MCF 10A (cell line): ENCODE measurements around the gene CAMK2G. TPM values are rescaled to one million over a fixed set of nuclear protein-coding genes. Genes with fewer than 3 reads are reported as not detected.

Source experiments
- BruUV-seq: library from RNA; stranded (reverse); fragments of 400-500 nt; replicated peaks from 2 replicates; lab custom pipeline; 2021; lab: Mats Ljungman, UMichigan
- CTCF ChIA-PET: fragments of 300-600 bp; sonication (Branson Sonifier 250); formaldehyde crosslinking; extraction: SDS; loops from one replicate; lab custom pipeline; 2021; ENCODE audit warnings: antibody characterized with exemption, inconsistent platforms; lab: Yijun Ruan, JAX
- POLR2A ChIA-PET: fragments of 300-600, 350-650 bp; sonication (Branson Sonifier 250); formaldehyde crosslinking; extraction: SDS; loops from one replicate; lab custom pipeline; 2020; ENCODE audit warnings: antibody characterized with exemption, inconsistent platforms; lab: Yijun Ruan, JAX
- DNase-seq: peaks from one replicate; pipeline ENCODE4 v3.0.0-alpha.2; 2018; ENCODE audit not compliant: unreplicated experiment
- H3K27ac Mint-ChIP-seq: one replicate; pipeline ENCODE4 v1.8.0; 2022; ENCODE audit warnings: mild to moderate bottlenecking, low read depth, mixed read lengths; ENCODE audit not compliant: unreplicated experiment
- H3K27me3 Mint-ChIP-seq: one replicate; pipeline ENCODE4 v1.8.0; 2022; ENCODE audit warnings: mixed read lengths; ENCODE audit not compliant: insufficient read depth, unreplicated experiment
- H3K36me3 Mint-ChIP-seq: one replicate; pipeline ENCODE4 v1.8.0; 2022; ENCODE audit warnings: mild to moderate bottlenecking, moderate library complexity, mixed read lengths; ENCODE audit not compliant: insufficient read depth, unreplicated experiment
- H3K4me1 Mint-ChIP-seq: one replicate; pipeline ENCODE4 v1.8.0; 2022; ENCODE audit warnings: mixed read lengths; ENCODE audit not compliant: insufficient read depth, unreplicated experiment
- H3K4me3 Mint-ChIP-seq: one replicate; pipeline ENCODE4 v1.8.0; 2022; ENCODE audit warnings: mild to moderate bottlenecking, moderate library complexity, mixed read lengths; ENCODE audit not compliant: unreplicated experiment
- H3K9me3 Mint-ChIP-seq: one replicate; pipeline ENCODE4 v1.8.0; 2022; ENCODE audit warnings: mixed read lengths; ENCODE audit not compliant: unreplicated experiment
- intact Hi-C: fragments of 100-400 bp; cut with micrococcal nuclease; formaldehyde crosslinking; loops from 2 replicates; pipeline ENCODE4 v1.14.1; 2022
- total RNA-seq: library from RNA; stranded (reverse); gene quantifications from 2 replicates; pipeline ENCODE4 v1.2.3, GENCODE V29; 2022
- TF ChIP-seq, protein P1 (sequence below): fragments of 200-600 bp; IDR thresholded peaks from one replicate; pipeline ENCODE4 v1.8.0; 2022; ENCODE audit warnings: antibody characterized with exemption, mild to moderate bottlenecking; ENCODE audit not compliant: unreplicated experiment

The CAMK2G gene
- total RNA-seq, 1 experiment from 2014 or later: 10.9 TPM

DNA sequence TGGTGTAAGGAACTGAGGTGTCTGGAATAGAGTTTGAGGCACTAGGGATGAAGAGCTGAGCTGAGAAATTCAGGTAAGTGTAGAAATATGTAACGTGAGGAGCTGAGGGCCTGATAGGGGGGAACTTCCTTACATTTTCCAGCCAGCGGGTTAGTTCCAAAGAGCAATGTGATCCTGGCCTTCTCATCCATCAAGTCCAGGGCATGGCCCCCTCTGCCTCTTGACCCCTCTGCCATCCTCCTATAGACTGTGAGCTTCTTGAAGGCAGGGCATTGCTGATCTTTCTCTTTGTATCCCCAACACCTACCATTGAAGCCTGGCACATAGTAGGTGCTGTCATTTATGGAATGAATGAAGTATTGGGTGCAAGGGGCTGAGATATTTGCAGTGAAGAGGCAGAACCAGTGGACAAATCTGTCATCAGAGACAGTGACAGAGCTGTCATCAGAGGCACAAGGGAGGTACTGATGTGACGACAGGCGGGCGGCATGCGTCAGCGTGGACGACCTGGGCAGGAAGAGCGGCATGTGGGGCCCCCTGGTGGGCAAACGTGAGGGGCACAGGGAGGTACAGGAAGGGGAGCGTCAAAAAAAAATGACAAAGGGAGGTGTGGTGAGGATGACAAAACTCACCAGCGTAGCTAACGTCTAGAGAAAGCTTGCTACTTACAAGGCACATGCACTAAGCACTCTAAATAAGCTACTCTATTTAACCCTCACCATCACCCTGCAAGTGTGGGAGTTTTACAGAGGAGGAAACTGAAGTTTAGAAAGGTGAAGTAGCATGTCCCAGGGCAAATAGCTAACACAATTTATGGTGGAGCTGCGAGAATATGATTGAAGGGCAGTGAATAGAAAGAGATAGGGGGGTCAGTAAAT, 5.2 kb upstream of the CAMK2G start:
- H3K4me3 Mint-ChIP-seq: no peak overlapping the region
- H3K27me3 Mint-ChIP-seq: no peaks in the 10 kb centered on the region
- TF ChIP-seq, protein P1, sequence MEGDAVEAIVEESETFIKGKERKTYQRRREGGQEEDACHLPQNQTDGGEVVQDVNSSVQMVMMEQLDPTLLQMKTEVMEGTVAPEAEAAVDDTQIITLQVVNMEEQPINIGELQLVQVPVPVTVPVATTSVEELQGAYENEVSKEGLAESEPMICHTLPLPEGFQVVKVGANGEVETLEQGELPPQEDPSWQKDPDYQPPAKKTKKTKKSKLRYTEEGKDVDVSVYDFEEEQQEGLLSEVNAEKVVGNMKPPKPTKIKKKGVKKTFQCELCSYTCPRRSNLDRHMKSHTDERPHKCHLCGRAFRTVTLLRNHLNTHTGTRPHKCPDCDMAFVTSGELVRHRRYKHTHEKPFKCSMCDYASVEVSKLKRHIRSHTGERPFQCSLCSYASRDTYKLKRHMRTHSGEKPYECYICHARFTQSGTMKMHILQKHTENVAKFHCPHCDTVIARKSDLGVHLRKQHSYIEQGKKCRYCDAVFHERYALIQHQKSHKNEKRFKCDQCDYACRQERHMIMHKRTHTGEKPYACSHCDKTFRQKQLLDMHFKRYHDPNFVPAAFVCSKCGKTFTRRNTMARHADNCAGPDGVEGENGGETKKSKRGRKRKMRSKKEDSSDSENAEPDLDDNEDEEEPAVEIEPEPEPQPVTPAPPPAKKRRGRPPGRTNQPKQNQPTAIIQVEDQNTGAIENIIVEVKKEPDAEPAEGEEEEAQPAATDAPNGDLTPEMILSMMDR: peak; percentile 87
- peaks cover 27% of the 10 kb centered on the region for H3K4me1 Mint-ChIP-seq
- H3K9me3 Mint-ChIP-seq: no peaks in the 10 kb centered on the region
- no peak overlapping the region for H3K27ac Mint-ChIP-seq
- DNase-seq: peak; percentile 87
- no peaks in the 10 kb centered on the region for H3K36me3 Mint-ChIP-seq
- CTCF ChIA-PET: interaction anchor here (0.6 to 21.1 kb wide), 42 partner anchors 9 to 1479 kb away, joined by 3 to 658 read pairs (median 4); a partner anchor contains a TSS
- intact Hi-C loops: loop anchor here (1.0 to 2.0 kb wide), 4 partner anchors 30 to 105 kb away; partner anchors contain the start of genes NDST2 and ZSWIM8
- POLR2A ChIA-PET: interaction anchor here (0.8 to 1.8 kb wide), 6 partner anchors 15 to 202 kb away, joined by 3 to 5 read pairs (median 3); partner anchors contain the start of gene VCL
- BruUV-seq: no TSS peak

DNA sequence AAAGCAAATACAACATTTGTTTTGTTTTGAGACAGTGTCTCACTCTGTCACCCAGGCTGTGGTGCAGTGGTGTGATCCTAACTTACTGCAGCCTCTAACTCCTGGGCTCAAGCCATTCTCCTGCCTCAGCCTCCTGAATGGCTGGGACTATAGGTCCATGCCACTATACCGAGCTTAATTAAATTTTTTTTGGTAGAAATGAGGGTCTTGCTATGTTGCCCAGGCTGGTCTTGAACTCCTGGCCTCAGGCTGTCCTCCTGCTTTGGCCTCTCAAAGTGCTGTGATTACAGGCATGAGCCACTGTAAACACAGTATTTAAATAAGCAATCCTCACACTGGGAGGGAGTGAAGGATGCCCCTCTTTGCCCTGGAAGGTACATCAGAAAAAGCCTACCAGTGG, 4.0 kb upstream of the CAMK2G start:
- Mint-ChIP-seq H3K27ac (no peak overlapping the region), H3K9me3 (no peaks in the 10 kb centered on the region), H3K27me3 (no peaks in the 10 kb centered on the region), H3K4me3 (no peak overlapping the region), H3K36me3 (no peaks in the 10 kb centered on the region), H3K4me1 (peaks cover 27% of the 10 kb centered on the region)
- TF ChIP-seq, protein P1: no peak
- DNase-seq: no peak
- ChIA-PET POLR2A (interaction anchor here (1.5 to 1.8 kb wide), 2 partner anchors 8 to 68 kb away, joined by 4 to 6 read pairs; no protein-coding TSS in a partner anchor), CTCF (interaction anchor here (0.8 to 21.1 kb wide), 10 partner anchors 10 to 324 kb away, joined by 3 to 658 read pairs (median 8); no protein-coding TSS in a partner anchor)
- BruUV-seq: no TSS peak
- intact Hi-C loops: loop anchor here (2.0 kb wide), 1 partner anchor 68 kb away; the partner anchor contains the start of gene NDST2

DNA sequence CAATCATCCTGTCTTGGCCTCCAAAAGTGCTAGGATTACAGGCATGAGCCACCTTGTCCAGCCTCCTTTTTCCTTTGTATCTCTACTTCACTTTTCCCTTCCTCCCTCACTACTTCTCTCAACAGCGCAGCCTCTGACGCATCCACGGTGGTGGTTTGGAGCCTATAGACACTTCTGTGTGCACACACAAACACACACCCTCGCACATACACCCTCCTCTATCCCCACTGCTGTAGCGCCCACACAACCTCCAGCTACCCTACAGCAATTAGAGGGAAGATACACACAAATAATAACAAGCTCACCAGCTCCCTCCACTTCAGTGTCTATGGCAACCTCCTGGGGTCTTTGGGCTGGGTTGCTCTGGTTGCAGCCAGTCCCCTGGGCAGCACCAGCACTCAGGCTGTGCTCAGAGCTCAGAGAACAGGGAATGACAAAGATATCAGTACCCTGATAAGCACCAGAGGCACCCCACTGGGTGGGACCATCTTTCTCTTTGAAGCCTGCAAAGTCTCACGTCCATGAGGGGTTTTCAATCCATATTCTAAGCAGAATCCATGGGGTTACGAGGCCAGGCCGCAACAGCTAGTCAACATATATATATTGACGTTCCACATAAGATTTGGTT, 3.3 kb upstream of the CAMK2G start:
- intact Hi-C loops: loop anchor here (2.0 kb wide), 1 partner anchor 67 kb away; the partner anchor contains the start of gene NDST2
- BruUV-seq: no TSS peak
- Mint-ChIP-seq H3K9me3 (no peaks in the 10 kb centered on the region), H3K27me3 (no peaks in the 10 kb centered on the region), H3K4me1 (peaks cover 30% of the 10 kb centered on the region), H3K36me3 (no peaks in the 10 kb centered on the region), H3K27ac (no peak overlapping the region), H3K4me3 (no peak overlapping the region)
- DNase-seq: no peak
- POLR2A ChIA-PET: interaction anchor here (0.6 to 1.5 kb wide), 4 partner anchors 8 to 88 kb away, joined by 3 to 6 read pairs (median 4); no protein-coding TSS in a partner anchor
- TF ChIP-seq, protein P1: no peak
- CTCF ChIA-PET: interaction anchor here (0.6 to 21.1 kb wide), 5 partner anchors 9 to 61 kb away, joined by 3 to 658 read pairs (median 4); no protein-coding TSS in a partner anchor
